HG02870 (cell line): ENCODE results near the gene ZNF451.
"Not testable (repeated sequence)": the region's sequence is repeated elsewhere in the genome, so short reads cannot be mapped to it uniquely, and the experiment has no call there.

Source experiments
- ATAC-seq: cut with Tn5 transposase; IDR thresholded peaks from one replicate; pipeline ENCODE4 v1.9.1; 2021; ENCODE audit warnings: mild to moderate bottlenecking, moderate library complexity; ENCODE audit not compliant: unreplicated experiment

ZNF451 gene

DNA sequence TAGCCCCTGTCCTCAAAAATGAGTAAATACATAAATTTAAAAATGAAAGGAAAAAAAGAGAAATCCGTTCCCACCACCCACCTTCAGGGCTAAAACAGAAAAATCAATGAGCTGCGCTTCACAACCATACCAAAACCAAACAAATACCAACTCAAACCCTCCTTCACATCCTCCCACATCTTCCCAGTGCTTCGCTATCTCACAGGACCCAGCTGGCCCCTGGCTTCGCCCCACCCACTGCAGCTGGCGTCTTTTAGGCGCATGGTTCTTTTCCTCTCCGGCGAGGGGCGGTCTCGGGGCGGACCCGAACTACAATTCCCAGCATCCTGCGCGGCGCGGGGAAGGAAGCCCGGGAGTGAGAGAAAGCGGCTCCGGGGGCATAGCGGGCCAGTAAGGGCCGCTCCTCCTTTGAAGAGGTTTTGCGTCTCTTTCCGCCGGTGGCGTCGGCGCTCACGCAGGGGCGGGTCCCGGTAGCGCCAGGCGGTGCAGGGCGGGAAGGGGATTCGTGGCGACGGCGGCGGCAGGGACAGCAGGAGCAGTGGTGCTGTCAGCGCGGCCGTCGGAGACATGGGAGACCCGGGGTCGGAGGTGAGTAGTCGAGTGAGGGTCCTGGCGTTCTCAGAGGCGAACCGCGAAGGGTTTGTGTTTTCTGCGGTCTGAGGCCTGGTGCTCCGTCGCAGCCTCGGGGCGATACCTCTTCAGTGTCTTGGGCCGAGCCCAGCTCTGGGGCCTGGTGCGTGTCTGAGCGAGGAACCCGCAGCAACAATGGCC lies at the start of gene ZNF451:
Gene ZNF451, plus strand, starts transcription at position 502 of the 771 bp plus-strand sequence. Its CDS starts 66 bp downstream, at position 568.
- peak; percentile 86 for ATAC-seq

GRCh38 chr6:57044061-57044460 lies 45.9 kb upstream of the ZNF451 start:
- not testable (repeated sequence) for ATAC-seq

DNA sequence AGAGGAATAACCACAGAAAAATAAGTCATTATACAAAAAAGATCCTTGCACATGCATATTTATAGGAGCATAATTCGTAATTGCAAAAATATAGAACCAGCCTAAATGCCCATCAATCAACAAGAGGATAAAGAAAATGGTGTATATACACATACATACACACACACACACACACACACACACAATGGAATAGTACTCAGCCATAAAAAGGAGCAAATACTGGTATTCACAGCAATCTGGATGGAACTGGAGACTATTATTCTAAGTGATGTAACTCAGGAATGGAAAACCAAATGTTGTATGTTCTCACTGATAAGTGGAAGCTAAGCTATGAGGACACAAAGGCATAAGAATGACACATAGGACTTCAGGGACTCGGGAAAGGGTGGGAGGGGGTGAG lies 45.4 kb upstream of the ZNF451 start:
- no peak for ATAC-seq

DNA sequence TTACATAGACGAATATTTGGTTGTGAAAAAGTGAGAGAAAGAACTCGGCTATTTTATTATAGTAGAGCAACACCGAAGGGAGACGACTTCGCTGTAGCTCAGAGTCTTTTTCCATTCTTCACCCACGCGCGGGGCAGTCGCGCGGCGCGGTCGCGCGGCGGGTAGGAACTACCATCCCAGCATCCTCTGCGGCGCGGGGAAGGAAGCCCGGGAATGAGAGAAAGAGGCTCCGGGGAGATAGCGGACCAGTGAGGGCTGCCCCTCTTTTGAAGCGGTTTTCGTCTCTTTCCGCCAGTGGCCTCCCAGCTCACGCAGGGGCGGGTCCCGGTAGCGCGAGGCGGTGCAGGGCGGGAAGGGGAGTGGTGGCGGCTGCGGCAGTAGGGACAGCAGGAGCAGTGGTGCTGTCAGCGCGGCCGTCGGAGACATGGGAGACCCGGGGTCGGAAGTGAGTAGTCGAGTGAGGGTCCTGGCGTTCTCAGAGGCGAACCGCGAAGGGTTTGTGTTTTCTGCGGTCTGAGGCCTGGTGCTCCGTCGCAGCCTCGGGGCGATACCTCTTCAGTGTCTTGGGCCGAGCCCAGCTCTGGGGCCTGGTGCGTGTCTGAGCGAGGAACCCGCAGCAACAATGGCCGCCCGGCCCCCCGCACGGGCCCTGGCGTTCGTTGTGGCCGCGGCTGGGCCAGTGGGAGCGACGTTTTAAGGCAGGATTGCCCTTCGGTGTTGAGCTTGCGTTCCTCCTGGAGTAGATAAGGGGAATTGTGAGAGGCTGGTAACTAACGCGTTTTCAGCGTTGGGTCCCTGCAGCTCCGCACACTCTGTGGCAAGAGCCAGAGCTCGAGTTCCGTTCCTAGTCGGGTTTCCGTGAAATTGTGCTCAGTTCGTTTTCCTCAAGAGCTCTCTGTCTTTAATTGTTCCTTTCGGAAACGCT lies 43.4 kb upstream of the ZNF451 start, which contains the start of gene KIAA1586:
Gene KIAA1586, plus strand, starts transcription at position 362 of the 925 bp plus-strand sequence. Its CDS starts 63 bp downstream, at position 425.
- peak; percentile 98 for ATAC-seq

- peak; percentile 19 for ATAC-seq
Measured at GRCh38 chr6:57047257-57047585, 42.8 kb upstream of the ZNF451 start.

DNA sequence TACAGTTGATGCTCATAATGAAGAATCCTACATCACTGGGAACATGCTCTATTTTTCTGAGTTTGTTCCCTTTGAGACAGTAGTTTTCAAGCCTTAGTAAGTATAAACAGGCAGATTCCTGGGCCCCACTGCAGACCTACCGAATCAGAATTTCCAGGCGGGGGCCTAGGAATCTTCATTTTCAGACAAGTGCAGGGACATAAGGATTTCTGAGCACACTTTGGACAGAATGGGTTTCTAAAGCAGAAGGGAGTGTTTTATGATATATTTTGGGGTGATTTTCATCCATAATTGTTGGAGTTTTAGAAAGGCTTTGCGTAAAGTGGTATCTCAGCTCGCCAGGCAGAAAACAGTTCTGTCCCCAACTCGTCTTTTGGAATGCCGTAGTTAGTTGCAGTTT lies 42.1 kb upstream of the ZNF451 start:
- ATAC-seq, result not testable (repeated sequence)

- no peak for ATAC-seq
Measured at GRCh38 chr6:57048577-57048976, 41.4 kb upstream of the ZNF451 start.

DNA sequence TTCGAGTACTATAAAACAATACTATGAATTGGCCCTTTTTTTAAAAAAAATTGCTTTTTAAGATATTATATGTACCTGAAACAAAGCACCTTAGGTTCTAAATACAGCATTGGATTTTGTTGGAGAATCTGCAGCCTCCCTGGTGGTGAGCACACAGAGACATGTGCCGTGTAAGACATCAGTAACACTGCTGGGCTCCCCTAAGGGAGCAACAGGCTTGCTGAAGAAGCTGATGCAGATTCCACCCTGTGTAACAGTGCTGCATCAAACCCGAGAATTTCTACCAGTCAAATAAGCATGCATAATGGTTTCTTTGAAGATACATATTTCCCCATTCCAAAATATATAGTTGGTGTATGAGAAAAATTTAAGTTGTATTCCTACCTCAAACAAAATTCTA lies 26.1 kb upstream of the ZNF451 start:
- ATAC-seq, result no peak

- no peak for ATAC-seq
Measured at GRCh38 chr6:57064809-57065208, 25.2 kb upstream of the ZNF451 start.

DNA sequence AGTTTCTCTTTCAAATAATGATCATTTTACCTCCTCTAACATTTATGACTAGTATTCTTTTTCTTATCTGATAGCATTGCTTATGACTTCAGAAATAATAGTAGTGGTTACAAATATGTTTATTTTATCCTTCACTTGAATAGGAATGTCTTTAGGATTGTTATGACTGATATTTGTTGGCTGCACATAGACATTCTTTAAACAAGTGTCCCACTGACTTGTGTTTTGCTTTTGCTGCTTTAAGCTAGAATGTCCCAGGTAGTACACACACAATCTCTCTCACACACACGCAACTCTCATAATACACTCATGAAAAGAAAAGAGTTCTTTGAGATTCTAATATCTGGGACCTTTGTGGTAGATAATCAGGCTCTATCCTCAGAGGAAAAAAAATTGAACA lies 21.9 kb upstream of the ZNF451 start:
- ATAC-seq, result no peak

- ATAC-seq, result no peak
Measured at GRCh38 chr6:57069228-57069627, 20.8 kb upstream of the ZNF451 start.

DNA sequence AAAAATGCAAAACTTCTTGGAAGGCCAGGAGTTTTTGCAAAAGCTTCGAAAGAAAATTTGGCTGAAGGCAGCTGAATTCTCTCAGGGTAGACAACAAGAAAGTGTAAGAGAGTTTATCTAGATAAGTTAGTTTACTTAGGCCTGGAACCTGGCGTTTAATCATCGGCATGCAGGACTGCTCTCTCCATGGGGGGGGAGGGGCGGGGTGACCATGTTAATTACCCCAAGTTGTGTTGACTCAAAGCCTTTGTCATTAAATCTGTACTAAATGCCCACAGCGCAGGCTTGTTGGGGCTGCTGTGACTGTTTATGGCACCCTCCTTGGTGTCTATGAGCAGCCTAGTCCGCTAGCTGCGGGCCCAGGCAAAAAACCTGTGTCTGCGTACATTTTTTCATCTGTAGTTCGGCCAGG lies 20.1 kb upstream of the ZNF451 start:
- no peak for ATAC-seq

- no peak for ATAC-seq
Measured at GRCh38 chr6:57072108-57072507, 17.9 kb upstream of the ZNF451 start.

DNA sequence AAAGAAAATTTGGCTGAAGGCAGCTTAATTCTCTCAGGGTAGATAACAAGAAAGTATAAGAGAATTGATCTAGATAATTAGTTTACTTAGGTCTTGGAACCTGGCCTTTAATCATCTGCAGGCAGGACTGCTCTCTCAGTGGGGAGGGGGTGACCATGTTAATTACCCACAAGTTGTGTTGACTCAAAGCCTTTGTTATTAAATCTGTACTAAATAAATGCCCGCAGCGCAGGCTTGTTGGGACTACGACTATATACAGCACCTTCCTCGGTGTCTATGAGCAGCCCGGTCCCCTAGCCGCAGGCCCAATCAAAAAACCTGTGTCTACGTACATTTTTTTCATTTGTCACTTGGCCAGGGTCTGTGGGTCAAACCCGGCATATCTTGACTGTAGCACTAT lies 15.6 kb upstream of the ZNF451 start:
- ATAC-seq, result no peak

GRCh38 chr6:57075092-57075491 lies 14.9 kb upstream of the ZNF451 start:
- ATAC-seq, result no peak

- ATAC-seq, result no peak
Measured at GRCh38 chr6:57078531-57079207, 11.3 kb upstream of the ZNF451 start.

DNA sequence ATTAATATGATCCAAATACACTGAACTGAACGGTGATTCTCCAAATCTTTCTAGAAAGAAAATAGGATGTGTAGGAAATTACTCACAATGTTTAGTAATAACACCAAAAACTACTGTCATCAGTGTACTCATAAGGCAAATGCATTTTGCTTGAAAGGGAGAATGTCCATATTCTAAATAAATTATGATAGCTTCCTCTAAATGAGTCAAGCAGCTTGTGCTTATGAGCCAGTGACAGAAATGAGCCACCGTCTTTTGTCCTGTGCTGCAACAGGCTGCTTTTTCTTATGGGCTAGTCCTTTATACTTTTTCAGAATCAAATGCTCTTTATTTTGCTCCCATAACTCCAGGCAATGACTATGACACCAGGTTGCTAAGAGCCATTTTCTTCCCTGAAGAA lies 4.5 kb upstream of the ZNF451 start:
- no peak for ATAC-seq

DNA sequence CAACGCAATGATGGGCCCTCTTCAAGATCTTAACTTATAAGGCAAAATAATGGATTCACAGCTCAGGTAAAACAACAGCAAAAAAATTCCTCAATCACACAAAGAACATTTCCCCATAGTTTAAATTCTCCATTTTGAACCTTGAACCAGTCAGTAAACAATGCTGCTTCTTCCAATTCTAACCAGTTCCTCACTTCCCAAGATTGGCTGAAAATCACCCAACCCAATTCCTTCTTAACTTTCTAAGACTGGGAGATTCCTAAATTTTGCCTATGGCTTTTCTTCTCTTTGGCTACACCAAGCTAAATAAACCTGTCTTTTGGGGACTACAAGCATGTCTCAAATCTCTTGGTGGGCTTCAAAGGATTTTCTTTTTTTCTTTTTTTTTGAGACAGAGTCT lies 3.1 kb upstream of the ZNF451 start:
- ATAC-seq, result no peak

GRCh38 chr6:57087916-57088315 lies 2.1 kb upstream of the ZNF451 start:
- ATAC-seq, result no peak

GRCh38 chr6:57089265-57089664 lies 723 bp upstream of the ZNF451 start:
- no peak for ATAC-seq

GRCh38 chr6:57090458-57091067 lies 575 bp downstream of the ZNF451 start:
- ATAC-seq, result peak; percentile 9
